Progenitor cell of endocrine pancreas (in vitro differentiated cells): ENCODE measurements around the gene KLK14. TPM values are rescaled to one million over a fixed set of nuclear protein-coding genes. Genes with fewer than 3 reads are reported as not detected.
A peak's percentile ranks its signal among the peaks of the same experiment; 100 is the strongest.

Source experiments
- DNase-seq: peaks from one replicate; pipeline ENCODE4 v3.0.0; 2021; ENCODE audit warnings: low spot score; ENCODE audit not compliant: unreplicated experiment
- H3K27ac Mint-ChIP-seq: 2 replicates; pipeline ENCODE4 v1.8.0; 2021; ENCODE audit warnings: mild to moderate bottlenecking, moderate library complexity, mixed read lengths
- H3K27me3 Mint-ChIP-seq: 2 replicates; pipeline ENCODE4 v1.8.0; 2021; ENCODE audit warnings: mixed read lengths
- H3K36me3 Mint-ChIP-seq: 2 replicates; pipeline ENCODE4 v1.8.0; 2022; ENCODE audit warnings: mixed read lengths; ENCODE audit not compliant: insufficient read depth
- H3K4me1 Mint-ChIP-seq: 2 replicates; pipeline ENCODE4 v1.8.0; 2021; ENCODE audit warnings: low read depth, mixed read lengths
- H3K4me3 Mint-ChIP-seq: 2 replicates; pipeline ENCODE4 v1.8.0; 2021; ENCODE audit warnings: low read depth, mild to moderate bottlenecking, moderate library complexity, mixed read lengths
- H3K9me3 Mint-ChIP-seq: 2 replicates; pipeline ENCODE4 v1.8.0; 2021; ENCODE audit warnings: low read depth, mixed read lengths
- CTCF ChIP-seq: fragments of 200-600 bp; sonication (generic); IDR thresholded peaks from one replicate; pipeline ENCODE4 v1.5.0; 2021; ENCODE audit warnings: antibody characterized with exemption, mild to moderate bottlenecking; ENCODE audit not compliant: unreplicated experiment
- total RNA-seq: library from RNA; stranded (reverse); gene quantifications from 2 replicates; pipeline ENCODE4 v1.2.1, GENCODE V29; 2021

KLK14 gene
- total RNA-seq, 1 donor from 2014 or later, result 0.62 TPM

DNA sequence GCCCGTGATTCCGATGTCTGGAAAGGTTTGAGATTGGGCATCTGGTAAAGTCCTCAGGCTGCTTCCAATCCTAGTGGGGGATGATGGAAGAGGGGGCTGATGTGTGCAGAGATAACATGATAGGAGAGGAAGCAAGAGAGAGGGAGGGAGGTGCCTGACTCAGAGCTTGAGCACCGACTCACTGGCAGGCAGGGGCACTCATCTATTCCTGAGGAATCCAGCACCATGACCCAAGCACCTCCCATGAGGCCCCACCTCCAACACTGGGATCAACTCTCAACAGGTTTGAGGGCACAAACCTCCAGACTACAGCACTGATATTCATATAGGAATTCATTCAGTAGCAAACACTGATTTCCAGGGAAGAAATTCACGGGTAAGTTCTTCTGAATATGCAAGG lies 36.4 kb upstream of the KLK14 start:
- peaks cover 22% of the 10 kb centered on the region for H3K27me3 Mint-ChIP-seq
- no peak for DNase-seq
- H3K9me3 Mint-ChIP-seq, result no peaks in the 10 kb centered on the region
- H3K4me3 Mint-ChIP-seq, result no peak overlapping the region
- H3K27ac Mint-ChIP-seq, result no peak overlapping the region
- no peaks in the 10 kb centered on the region for H3K36me3 Mint-ChIP-seq
- H3K4me1 Mint-ChIP-seq, result no peaks in the 10 kb centered on the region
- TF ChIP-seq CTCF, result no peak

- no peak for TF ChIP-seq CTCF
- peaks cover 20% of the 10 kb centered on the region for H3K27me3 Mint-ChIP-seq
- no peak overlapping the region for H3K4me3 Mint-ChIP-seq
- no peak for DNase-seq
- H3K36me3 Mint-ChIP-seq, result no peaks in the 10 kb centered on the region
- no peaks in the 10 kb centered on the region for H3K9me3 Mint-ChIP-seq
- H3K4me1 Mint-ChIP-seq, result no peaks in the 10 kb centered on the region
- H3K27ac Mint-ChIP-seq, result no peak overlapping the region
These were observed 34.1 kb upstream of the KLK14 start for GRCh38 chr19:51116736-51117286.

- Mint-ChIP-seq H3K27ac (no peak overlapping the region), H3K9me3 (no peaks in the 10 kb centered on the region), H3K4me1 (no peaks in the 10 kb centered on the region), H3K27me3 (peaks cover 20% of the 10 kb centered on the region), H3K4me3 (no peak overlapping the region), H3K36me3 (no peaks in the 10 kb centered on the region)
- TF ChIP-seq CTCF, result no peak
- no peak for DNase-seq
These were observed 31.5 kb upstream of the KLK14 start for GRCh38 chr19:51114087-51114729.

GRCh38 chr19:51111606-51112005 lies 28.9 kb upstream of the KLK14 start:
- no peak for DNase-seq
- H3K27ac Mint-ChIP-seq, result no peak overlapping the region
- no peak overlapping the region for H3K4me3 Mint-ChIP-seq
- no peaks in the 10 kb centered on the region for H3K36me3 Mint-ChIP-seq
- peaks cover 11% of the 10 kb centered on the region for H3K27me3 Mint-ChIP-seq
- TF ChIP-seq CTCF, result peak; percentile 54
- peaks cover 8% of the 10 kb centered on the region for H3K4me1 Mint-ChIP-seq
- no peaks in the 10 kb centered on the region for H3K9me3 Mint-ChIP-seq

GRCh38 chr19:51110666-51110971 lies 27.9 kb upstream of the KLK14 start:
- no peak for DNase-seq
- no peak for TF ChIP-seq CTCF
- no peaks in the 10 kb centered on the region for H3K9me3 Mint-ChIP-seq
- H3K27ac Mint-ChIP-seq, result no peak overlapping the region
- H3K27me3 Mint-ChIP-seq, result peaks cover 5% of the 10 kb centered on the region
- no peak overlapping the region for H3K4me3 Mint-ChIP-seq
- no peaks in the 10 kb centered on the region for H3K36me3 Mint-ChIP-seq
- H3K4me1 Mint-ChIP-seq, result peaks cover 8% of the 10 kb centered on the region
